WTC11 (cell line): ENCODE data around the gene SYTL2.

Experiments used
- IRF2 ChIP-seq: sonication (generic); formaldehyde crosslinking; IDR thresholded peaks from 2 replicates; pipeline ENCODE4 v1.8.0; 2022; ENCODE audit warnings: low read depth, missing genetic modification reagents, borderline replicate concordance
- MAX ChIP-seq: sonication (generic); formaldehyde crosslinking; IDR thresholded peaks from 2 replicates; pipeline ENCODE4 v1.8.0; 2022; ENCODE audit warnings: mild to moderate bottlenecking, missing genetic modification reagents
- NR2C2 ChIP-seq: sonication (generic); formaldehyde crosslinking; IDR thresholded peaks from 2 replicates; pipeline ENCODE4 v1.8.0; 2022; ENCODE audit warnings: mild to moderate bottlenecking, missing genetic modification reagents
- SP1 ChIP-seq: sonication (generic); formaldehyde crosslinking; conservative IDR thresholded peaks from 2 replicates; pipeline ENCODE4 v1.8.1; 2022; ENCODE audit warnings: missing genetic modification reagents

- TF ChIP-seq MAX = no peak
- no peak for TF ChIP-seq NR2C2 (CRISPR knock-in tag)
- TF ChIP-seq IRF2 (CRISPR knock-in tag) = no peak
- TF ChIP-seq SP1 (CRISPR knock-in tag) = no peak
Observed at GRCh38 chr11:85845124-85845631, 34.2 kb upstream of the SYTL2 start.
